Effector CD4-positive, alpha-beta T cell (primary cell): ENCODE measurements around the gene ZNF628.
"Not testable (repeated sequence)": the region's sequence is repeated elsewhere in the genome, so short reads cannot be mapped to it uniquely, and the experiment has no call there.

Source experiments
- DNase-seq: peaks from one replicate; pipeline ENCODE4 v3.0.0-alpha.2; 2020

The ZNF628 gene

DNA sequence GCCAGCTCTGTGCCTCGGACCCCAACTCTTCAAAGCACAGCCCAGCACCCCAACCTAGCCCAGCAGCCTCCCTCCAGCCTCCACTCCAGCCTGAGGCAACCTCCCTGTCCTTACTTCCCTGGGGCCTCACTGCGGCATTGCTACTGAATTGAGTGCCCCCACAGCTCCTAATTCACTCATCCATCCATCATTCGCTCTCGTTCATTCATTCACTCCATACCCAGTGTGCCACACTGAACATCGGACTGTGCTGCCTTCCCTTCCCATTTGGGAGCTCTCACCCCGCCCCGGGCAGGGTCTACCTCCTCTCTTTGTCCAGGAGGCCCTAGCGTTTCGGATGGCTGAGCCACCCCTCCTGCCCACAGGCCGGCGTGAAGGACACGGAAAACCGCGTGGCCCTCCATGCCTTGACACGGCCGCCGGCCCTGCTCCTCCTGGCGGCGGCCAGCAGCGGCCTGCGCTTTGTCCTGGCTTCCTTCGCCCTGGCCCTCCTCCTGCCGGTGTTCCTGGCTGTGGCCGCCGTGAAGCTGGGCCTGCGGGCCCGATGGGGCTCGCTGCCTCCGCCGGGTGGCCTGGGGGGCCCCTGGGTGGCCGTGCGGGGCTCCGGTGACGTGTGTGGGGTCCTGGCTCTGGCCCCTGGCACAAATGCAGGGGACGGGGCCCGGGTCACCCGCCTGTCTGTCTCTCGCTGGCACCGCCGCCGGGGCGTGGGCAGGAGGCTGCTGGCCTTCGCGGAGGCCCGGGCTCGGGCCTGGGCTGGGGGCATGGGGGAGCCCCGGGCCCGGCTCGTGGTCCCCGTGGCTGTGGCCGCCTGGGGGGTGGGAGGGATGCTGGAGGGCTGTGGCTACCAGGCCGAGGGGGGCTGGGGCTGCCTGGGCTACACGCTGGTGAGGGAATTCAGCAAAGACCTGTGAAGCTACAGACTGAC, 9.9 kb downstream of the ZNF628 start:
- DNase-seq, result no peak

DNA sequence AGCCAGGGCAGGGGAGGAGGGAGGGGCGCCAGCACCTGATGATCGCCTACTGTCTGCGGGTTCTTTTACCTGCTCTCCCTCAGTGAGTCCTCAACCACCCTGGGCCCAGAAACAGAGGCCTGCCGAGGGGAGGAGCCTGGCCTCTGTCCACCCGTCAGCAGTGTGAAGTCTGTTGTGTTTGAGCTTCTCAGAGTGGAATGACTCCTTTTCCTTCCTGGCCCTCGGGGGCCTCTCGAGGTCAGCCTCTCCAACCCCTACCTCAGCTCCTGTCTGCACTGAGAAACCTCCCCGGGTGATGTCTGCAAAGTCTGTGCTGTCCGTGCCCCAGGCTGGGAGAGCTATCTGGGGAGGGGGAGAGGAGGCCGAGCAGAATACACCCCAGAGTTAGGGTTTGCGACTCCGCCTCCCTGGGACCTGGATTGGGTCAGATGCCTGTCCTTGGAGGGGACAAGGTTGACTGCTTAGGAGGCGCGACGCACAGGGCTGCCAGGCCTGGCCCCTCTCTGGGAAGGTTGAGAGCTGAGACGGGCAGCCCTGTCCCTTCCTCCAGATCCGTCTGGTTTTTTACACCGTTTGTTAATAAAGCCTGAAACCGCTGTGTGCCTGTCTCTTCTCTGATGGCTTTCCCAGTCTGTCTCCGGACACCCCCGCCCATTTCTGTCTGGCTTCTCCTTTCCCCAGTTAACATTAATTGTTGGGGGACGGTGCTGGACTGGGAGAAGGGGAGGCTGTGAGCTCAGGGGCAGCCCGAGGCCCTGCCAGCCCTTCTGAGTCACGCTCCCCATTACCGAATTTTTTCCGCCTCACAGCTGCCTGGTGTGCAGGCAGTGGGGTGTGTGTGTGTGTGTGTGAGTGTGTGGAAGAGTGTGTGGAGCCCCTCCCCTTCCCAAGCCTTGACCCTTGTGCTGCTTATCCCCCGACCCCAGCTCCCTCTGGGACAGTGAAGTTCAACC, 10.8 kb downstream of the ZNF628 start:
- DNase-seq, result no peak

DNA sequence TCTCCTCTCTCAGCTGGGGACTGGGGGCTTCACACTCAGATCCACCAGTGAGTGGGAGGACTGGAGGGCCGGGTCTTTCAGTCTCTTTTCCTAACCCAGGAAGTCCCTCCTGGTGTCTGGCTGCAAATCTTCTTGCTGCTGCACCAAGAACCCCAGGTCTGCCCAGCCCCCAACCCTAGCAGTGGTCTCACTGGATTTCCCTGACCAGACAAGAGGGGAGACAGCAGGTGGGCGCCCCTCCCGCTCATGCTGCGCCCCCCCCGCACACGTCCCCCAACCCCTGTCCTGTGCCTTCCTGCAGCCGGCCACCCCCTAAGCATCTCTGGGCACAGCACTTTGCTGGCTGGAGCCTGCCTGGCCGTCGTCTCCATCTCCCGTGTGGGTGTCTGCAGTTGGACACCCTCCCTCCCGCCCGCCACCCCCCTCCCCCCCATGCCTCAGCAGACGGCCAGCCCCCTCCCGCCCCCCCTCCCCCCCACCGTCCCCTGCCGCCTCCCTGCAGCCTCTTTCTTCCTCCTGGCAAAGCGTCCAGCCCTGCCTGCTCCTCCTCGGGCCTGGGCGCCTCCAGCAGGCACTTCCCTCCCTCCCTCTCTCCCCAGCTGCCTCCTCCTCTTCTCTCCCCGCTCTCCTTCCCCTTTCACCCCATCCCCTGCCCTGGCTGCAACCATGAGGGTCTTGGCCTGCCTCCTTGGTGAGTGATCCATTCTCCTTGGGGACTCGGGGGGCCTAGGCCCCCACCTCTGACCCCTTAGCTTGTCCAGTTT, 11.7 kb downstream of the ZNF628 start, which contains the start of gene SSC5D:
SSC5D (plus strand) TSS at position 513 of the 764 bp plus-strand sequence; CDS start at position 667, 154 bp downstream.
- DNase-seq, result no peak

DNA sequence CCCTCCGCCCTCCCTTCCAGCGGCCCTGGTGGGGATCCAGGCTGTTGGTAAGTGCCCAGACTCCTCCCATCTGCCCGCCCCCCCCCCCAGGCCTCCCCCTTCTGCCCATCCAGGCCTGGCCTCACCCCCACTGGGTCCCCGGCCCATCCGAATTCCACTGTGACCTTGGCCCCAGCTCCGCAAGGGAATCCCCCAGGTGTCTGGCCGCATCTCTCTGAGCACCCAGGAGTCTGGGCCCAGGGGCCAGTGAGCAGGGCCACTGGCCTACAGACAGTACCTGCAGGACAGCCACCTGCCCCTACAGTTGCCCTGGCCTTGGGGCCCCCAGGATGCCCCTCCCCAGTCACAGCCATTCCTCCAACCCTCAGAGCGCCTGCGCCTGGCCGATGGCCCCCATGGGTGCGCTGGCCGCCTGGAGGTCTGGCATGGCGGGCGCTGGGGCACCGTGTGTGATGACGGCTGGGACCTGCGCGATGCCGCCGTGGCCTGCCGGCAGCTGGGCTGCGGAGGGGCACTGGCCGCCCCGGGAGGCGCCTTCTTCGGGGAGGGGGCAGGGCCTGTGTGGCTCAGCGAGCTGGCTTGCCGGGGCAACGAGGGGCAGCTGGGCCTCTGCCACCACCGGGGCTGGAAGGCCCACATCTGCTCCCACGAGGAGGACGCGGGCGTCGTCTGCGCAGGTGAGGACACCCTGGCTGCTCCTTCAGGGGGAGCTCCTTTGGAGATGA, 12.7 kb downstream of the ZNF628 start:
- no peak for DNase-seq

DNA sequence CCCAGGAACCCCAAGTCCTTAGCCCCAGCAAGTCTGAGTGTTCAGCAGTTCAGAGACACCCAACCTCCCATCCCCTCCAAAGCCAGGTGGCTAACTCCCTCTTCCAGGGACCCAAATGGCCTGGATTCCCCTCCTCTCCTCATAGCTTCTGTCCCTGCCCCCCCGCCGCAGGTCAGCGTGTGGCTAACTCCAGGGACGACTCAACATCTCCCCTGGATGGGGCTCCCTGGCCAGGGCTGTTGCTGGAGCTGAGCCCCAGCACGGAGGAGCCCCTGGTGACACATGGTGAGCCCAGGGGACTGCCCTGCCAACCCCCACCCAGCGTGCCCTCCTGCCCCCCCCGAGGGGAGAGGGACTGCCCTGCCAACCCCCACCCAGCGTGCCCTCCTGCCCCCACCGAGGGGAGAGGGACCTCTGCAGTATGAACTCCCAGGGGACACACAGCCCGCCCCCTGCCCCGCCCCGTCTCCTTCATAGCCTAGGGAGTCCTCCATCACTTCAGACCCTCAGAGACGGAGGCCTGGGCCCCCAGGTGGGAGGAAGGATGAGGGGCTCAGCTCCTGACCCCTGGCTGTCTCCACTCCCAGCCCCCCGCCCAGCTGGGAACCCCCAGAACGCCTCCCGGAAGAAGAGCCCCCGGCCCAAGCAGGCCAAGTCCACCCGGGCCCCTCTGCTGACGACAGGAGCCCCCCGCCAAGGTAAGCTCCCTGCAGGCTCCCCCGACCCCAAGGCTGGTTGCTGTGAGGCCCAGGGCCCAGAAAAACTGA, 13.5 kb downstream of the ZNF628 start:
- DNase-seq, result no peak

DNA sequence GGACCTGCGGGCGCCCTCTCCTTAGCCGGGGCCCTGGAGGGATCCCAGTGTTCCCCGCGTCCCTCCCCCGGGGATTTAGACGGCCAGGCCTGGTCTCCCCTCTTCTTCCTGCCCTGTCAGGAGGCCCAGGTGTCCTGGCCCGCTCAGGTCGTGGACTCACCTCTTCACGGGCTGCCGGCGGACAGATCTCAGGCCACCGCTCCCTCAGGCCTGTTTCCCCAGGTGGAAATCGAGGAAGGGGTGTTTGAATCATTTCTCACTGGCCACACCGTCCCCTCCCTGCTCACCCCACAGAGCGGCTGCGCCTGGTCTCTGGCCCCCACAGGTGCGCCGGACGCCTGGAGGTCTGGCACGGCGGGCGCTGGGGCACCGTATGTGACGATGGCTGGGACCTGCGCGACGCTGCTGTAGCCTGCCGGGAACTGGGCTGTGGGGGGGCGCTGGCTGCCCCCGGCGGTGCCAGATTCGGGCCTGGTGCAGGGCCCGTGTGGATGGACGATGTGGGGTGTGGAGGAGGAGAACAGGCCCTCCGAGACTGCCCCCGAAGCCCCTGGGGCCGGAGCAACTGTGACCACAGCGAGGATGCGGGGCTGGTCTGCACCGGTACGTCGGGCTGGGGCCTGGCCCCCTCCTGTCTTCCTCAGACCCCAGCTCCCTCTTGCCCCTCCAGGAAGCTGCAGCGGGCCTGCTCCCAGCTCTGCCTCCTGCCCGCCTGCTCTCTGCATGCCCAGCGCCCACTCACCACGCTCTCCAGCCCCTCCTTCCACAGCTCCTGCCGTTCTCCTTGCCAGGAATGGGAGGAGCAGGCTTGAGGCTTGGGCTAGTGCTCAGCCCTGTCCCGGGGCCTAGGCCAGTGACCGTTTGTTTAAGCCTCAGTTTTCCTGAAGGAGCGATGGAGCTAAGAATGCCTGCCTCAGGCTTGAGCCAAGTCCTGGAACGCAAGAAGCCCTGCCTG, 14.3 kb downstream of the ZNF628 start:
- no peak for DNase-seq

DNA sequence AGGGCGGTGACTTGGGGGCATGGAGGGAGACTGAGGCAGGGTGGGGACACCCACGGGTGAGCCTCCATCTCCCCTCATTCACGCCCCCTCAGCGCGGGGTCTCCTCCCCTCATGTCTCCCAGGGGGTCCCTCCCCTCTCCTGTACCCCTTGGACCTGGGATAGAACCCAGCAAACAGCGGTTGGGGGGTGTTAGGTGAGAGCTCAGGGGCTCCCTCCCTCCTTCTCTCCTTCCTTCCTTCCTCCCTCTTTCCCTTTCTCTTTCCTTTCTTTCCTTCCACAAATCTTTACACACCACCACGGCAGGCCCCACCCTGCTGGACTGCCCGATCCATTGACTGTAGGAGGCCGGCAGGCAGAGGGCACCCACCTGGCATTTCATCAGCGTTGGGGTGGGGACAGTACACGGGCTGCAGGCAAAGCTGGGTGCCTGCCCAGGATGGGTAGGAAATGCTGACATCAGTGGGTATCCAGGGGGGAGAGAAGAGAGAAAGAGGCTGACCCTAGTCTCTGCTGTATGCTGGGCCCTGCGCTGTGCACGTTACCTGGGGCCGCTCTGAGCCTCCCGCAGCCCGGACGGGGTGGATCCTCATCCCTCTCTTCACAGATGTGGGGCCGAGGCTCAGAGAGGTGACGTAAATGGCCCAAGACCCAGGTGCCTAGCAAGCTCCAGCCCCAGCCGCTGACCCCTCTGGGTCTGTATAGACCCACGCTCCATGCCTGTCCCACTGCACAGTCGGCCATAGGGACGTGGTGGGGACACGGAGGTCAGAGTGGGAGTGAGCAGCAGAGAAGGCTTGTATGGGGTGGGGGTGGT, 15.3 kb downstream of the ZNF628 start:
- DNase-seq, result no peak

DNA sequence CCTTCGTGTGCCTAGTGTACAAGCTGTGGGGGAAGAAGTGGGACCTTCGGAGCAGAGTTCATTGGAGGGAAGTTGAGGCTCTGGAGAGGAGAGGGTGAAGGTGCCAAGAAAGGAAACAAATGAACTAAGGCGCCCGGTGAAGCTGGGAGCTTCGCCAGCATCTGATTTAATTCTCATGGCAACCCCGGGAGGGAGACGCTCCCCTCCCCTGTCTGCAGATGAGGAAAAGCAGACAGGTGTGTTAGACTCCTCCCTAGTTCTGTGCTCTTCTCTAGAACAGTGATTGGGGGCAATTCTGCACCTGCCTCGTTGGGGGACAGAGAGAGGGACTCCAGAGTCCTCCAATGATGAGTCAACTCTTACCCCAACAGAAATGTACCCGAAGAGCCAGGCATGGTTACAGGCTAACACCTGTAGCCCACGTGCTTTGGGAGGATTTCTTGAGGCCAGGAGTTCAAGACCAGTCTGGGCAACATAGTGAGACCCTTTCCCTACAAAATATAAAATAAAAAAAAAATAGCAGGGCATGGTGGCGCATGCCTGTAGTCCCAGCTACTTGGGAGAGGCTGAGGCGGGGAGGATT, 16.0 kb downstream of the ZNF628 start:
- no peak for DNase-seq

DNA sequence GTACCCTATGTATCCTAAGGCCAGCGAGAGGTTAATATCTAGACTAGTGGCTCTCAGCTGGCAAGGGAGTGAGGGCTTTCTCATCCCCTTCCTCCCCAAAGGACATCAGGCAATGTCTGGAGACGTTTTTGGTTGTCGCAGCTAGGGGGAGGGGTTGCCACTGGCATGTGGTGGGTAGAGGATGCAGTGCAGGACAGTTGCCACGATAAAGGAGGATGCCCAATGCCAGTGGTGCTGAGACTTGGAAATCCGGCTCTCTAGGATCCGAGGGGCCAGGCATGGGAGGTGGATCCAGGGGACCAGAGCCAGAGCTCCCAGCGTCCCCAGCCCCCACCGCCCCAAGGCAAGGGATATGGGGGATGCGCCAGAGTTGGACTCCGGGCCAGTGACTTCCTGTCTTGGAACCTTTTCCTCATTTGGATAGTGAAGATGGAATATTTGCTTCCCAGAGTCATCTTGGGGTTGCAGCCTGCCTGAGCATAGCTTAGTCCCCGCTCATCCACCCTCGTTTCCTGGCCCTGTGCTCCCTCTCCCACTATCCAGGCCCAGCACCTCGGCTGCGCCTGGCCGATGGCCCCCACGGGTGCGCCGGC, 16.7 kb downstream of the ZNF628 start:
- DNase-seq, result no peak

DNA sequence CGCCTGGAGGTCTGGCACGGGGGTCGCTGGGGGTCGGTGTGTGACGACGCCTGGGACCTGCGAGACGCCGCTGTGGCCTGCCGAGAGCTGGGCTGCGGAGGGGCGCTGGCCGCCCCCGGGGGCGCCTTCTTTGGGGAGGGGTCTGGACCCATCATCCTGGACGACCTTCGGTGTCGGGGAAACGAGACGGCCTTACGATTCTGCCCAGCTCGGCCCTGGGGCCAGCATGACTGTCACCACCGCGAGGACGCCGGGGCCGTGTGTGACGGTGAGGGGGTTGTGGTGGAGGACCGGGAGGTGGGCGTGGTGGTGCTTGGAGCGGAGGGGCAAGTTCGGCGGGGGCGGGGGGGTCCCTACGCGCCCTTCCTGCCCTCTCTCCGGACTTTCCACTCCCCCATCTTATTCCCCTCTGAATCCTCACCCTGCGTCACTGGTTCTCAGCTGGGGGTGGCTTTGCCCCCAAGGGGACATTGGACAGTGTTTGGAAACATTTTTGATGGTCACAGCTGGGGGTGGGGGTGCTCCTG, 17.3 kb downstream of the ZNF628 start:
- DNase-seq, result no peak

DNA sequence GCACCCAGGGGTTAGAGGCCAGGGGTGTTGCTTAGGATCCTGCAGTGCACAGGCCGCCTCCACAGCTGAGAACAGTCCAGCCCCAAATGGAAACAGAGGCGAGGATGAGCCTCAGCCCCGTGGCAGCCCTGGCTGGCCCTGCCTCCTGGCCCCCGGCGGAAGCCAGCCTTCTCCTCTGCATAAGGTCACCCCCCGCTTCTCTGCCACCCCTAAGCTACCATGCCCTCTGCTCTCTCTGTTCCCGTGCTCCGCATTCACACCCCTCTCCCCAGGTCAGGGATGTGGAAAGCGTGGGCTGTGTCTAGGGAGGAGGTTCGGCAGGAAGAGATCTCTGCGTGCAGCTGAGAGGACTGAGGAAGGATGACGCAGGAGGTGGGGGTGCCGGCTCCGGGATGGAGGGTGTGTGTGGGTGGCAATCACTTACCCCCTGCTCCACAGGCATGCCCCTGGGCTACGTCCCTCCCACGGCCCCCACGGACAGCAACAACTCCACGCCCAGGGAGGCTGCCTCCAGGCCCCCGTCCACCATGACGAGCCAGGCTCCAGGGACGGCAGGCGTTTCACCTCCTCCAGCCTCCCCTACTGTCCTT, 17.9 kb downstream of the ZNF628 start:
- DNase-seq, result no peak

DNA sequence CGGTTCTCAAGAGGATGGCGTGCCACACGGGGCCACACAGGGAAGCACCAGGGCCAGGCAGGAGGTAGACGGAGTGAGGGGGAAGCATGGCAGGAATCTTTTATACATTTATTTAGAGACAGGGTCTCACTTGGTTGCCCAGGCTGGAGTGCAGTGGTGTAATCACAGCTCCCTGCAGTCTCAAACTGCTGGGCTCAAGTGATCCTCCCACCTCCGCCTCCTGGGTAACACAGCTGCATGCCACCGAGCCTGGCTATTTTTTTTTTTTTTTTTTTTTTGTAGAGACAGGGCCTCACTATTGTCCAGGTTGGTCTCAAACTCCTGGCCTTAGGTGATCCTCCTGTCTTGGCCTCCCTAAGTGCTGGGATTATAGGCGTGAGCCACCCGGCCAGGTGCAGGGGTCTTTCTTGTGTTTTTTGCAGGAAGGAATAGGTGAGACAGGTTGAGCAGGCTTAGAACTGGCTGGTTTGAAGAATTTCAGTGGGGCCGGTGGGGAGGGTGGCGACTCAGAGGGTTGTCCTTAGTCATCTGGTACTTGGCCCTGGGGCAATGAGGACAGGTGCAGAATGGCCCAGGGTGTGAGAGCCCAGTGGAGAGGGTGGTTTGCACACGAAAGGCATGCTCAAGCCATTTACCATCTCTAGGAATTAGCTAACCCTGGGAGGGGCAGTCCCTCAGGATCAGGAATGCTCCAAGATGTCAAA, 19.4 kb downstream of the ZNF628 start:
- no peak for DNase-seq

DNA sequence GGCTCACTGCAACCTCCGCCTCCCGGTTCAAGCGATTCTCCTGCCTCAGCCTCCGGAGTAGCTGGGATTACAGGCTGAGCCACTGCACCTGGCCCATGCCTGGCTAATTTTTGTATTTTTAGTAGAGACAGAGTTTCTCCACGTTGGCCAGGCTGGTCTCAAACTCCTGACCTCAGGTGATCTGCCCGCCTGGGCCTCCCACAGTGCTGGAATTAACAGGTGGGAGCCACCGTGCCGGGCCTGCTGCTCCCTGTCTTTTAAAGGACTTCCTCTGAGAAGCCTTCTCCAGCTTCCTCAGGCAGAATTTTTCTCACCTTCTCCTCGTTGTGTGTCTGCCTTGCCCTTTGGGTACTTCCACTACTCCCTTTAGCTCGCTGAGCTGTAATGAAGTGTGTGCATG, 20.4 kb downstream of the ZNF628 start:
- DNase-seq, result not testable (repeated sequence)

DNA sequence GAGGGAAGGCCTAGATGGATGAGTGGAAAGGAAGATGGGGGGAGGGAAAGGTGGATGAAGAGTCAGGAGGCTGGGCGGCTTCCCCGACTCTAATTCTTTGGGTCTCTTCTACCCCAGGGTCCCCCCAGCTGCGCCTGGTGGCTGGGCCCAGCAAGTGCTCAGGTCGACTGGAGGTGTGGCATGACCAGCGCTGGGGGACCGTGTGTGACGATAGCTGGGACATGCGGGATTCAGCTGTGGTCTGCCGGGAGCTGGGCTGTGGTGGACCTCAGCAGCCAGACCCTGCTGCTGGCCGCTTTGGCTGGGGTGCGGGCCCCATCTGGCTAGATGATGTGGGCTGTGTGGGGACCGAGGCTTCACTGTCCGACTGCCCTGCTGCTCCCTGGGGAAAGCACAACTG, 21.3 kb downstream of the ZNF628 start:
- DNase-seq, result no peak

DNA sequence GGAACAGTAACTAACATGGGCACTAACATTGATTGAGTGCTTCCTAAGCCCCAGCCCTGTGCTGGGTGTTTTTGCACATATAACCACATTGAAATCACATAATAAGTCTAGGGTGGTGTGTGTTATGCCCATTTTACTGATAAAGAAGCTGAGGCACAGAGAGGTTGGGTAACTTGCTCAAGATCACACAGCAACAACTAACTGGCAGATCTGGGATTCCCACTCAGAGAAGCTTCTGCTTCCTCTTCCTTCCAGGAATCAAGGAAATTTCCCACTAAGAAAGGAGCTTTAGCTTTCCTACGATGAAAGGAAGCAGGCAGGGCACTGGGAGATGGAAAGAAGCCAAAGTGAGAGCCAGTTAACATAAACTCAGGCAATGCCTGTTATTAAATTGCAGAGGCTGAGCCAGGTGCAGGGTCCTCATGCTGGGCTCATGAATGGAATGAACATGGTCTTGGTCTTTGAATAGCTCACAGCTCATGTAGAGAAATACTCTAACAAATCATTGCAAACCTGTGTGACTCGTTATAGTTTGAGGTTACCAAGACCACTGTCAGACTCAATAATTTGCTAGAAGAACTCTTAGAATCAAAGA, 21.9 kb downstream of the ZNF628 start:
- DNase-seq, result no peak

DNA sequence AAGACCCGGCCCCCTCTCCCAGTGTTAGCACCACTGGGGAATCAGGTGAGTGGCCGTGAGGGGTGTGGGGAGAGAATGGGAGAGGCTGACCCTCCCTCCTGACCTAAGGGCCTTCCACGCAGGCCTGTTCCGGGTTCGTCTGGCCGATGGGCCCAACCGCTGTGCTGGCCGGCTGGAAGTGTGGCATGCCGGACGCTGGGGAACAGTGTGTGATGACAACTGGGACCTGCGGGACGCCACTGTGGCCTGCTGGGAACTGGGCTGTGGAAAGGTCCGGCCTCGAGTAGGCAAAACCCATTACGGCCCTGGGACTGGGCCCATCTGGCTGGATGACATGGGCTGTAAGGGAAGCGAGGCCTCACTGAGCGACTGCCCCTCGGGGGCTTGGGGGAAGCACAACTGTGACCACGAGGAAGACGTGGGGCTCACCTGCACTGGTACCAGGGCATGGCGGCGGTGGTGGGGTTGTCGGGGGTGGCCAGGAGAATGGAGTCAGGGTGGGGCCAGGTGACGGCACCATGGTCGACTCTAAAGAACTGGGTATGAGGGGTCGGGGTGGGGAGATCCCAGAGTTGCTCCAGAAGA, 24.0 kb downstream of the ZNF628 start:
- DNase-seq, result no peak
